Retina (tissue), 1 donor: ENCODE data around the gene ZNF445.

Experiments used
- DNase-seq: peaks from one replicate; pipeline ENCODE4 v3.0.0-alpha.2; 2016

ZNF445 gene

GRCh38 chr3:44396200-44397171 lies 81.0 kb downstream of the ZNF445 start:
- no peak for DNase-seq

GRCh38 chr3:44395714-44396113 lies 81.8 kb downstream of the ZNF445 start:
- no peak for DNase-seq

- DNase-seq: no peak
These were observed 85.0 kb downstream of the ZNF445 start for GRCh38 chr3:44392489-44392888.

GRCh38 chr3:44387404-44387803 lies 90.1 kb downstream of the ZNF445 start:
- no peak for DNase-seq
